ENCODE data around the gene RAB6D. TPM values are rescaled to one million over a fixed set of nuclear protein-coding genes. Genes with fewer than 3 reads are reported as not detected.
A peak's percentile ranks its signal among the peaks of the same experiment; 100 is the strongest.
"Not testable (repeated sequence)": the region's sequence is repeated elsewhere in the genome, so short reads cannot be mapped to it uniquely, and the experiment has no call there.

RAB6D gene
- 1 to 10 TPM; 1.1 to 2.4 (median 1.7) TPM for polyA plus RNA-seq (ENCODE audit: insufficient read length in 4 of 4)

- not testable (repeated sequence) for DNase-seq (ENCODE audit: low read depth in 4 of 4, low spot score in 2 of 4)
Measured at GRCh38 chr2:131363703-131364186, at the start of gene RAB6D. Gene RAB6D, minus strand, starts transcription at chr2:131364168. Its CDS starts 448 bp downstream, at chr2:131363720.

- DNase-seq (ENCODE audit: low read depth in 4 of 4, low spot score in 2 of 4): peak in 3 of 4 donors; percentile 37 to 67 (median 51)
Measured at GRCh38 chr2:131413148-131413747, 49.3 kb upstream of the RAB6D start.

GRCh38 chr2:131410173-131410572 lies 46.2 kb upstream of the RAB6D start:
- DNase-seq (ENCODE audit: low read depth in 4 of 4, low spot score in 2 of 4): no peak

- no peak for DNase-seq (ENCODE audit: low read depth in 4 of 4, low spot score in 2 of 4)
Measured at GRCh38 chr2:131408778-131409177, 44.8 kb upstream of the RAB6D start.

- DNase-seq (ENCODE audit: low read depth in 4 of 4, low spot score in 2 of 4): no peak
Measured at GRCh38 chr2:131408207-131408606, 44.2 kb upstream of the RAB6D start.

- no peak for DNase-seq (ENCODE audit: low read depth in 4 of 4, low spot score in 2 of 4)
Measured at GRCh38 chr2:131404753-131405152, 40.8 kb upstream of the RAB6D start.

GRCh38 chr2:131402320-131403039 lies 38.5 kb upstream of the RAB6D start:
- DNase-seq (ENCODE audit: low read depth in 4 of 4, low spot score in 2 of 4): no peak

GRCh38 chr2:131400849-131401248 lies 36.9 kb upstream of the RAB6D start:
- DNase-seq (ENCODE audit: low read depth in 4 of 4, low spot score in 2 of 4): no peak

- DNase-seq (ENCODE audit: low read depth in 4 of 4, low spot score in 2 of 4): not testable (repeated sequence)
Measured at GRCh38 chr2:131400441-131400840, 36.5 kb upstream of the RAB6D start.

GRCh38 chr2:131396209-131396608 lies 32.2 kb upstream of the RAB6D start:
- not testable (repeated sequence) for DNase-seq (ENCODE audit: low read depth in 4 of 4, low spot score in 2 of 4)

GRCh38 chr2:131395024-131395645 lies 31.2 kb upstream of the RAB6D start:
- DNase-seq (ENCODE audit: low read depth in 4 of 4, low spot score in 2 of 4): not testable (repeated sequence)

- DNase-seq (ENCODE audit: low read depth in 4 of 4, low spot score in 2 of 4): no peak
Measured at GRCh38 chr2:131394147-131394931, 30.4 kb upstream of the RAB6D start.

GRCh38 chr2:131391953-131392352 lies 28.0 kb upstream of the RAB6D start:
- DNase-seq (ENCODE audit: low read depth in 4 of 4, low spot score in 2 of 4): not testable (repeated sequence)

- DNase-seq (ENCODE audit: low read depth in 4 of 4, low spot score in 2 of 4): not testable (repeated sequence)
Measured at GRCh38 chr2:131391471-131391870, 27.5 kb upstream of the RAB6D start.

GRCh38 chr2:131390495-131391130 lies 26.6 kb upstream of the RAB6D start:
- not testable (repeated sequence) for DNase-seq (ENCODE audit: low read depth in 4 of 4, low spot score in 2 of 4)

GRCh38 chr2:131389657-131390056 lies 25.7 kb upstream of the RAB6D start:
- no peak for DNase-seq (ENCODE audit: low read depth in 4 of 4, low spot score in 2 of 4)

GRCh38 chr2:131388834-131389233 lies 24.9 kb upstream of the RAB6D start:
- DNase-seq (ENCODE audit: low read depth in 4 of 4, low spot score in 2 of 4): not testable (repeated sequence)

- DNase-seq (ENCODE audit: low read depth in 4 of 4, low spot score in 2 of 4): not testable (repeated sequence)
Measured at GRCh38 chr2:131373111-131373510, 9.1 kb upstream of the RAB6D start.

- DNase-seq (ENCODE audit: low read depth in 4 of 4, low spot score in 2 of 4): no peak
Measured at GRCh38 chr2:131369954-131370353, 6.0 kb upstream of the RAB6D start.

GRCh38 chr2:131368493-131369066 lies 4.6 kb upstream of the RAB6D start:
- not testable (repeated sequence) for DNase-seq (ENCODE audit: low read depth in 4 of 4, low spot score in 2 of 4)
